Bronchial epithelial cell (primary cell): ENCODE measurements around the gene TMEM107. TPM values are rescaled to one million over a fixed set of nuclear protein-coding genes. Genes with fewer than 3 reads are reported as not detected.

Experiments
- DNase-seq: peaks from one replicate; pipeline ENCODE4 v3.0.0-alpha.2; 2010; ENCODE audit warnings: low read depth
- FAIRE-seq: peaks from 2 replicates; lab custom pipeline; 2011; peaks lifted over from hg19 to GRCh38; lab: Jason Lieb, UNC
- H3K27me3 ChIP-seq: 2 replicates; pipeline ENCODE4 v1.5.1; 2011; ENCODE audit warnings: low read length; ENCODE audit not compliant: control insufficient read depth, insufficient read depth
- H3K36me3 ChIP-seq: 2 replicates; pipeline ENCODE4 v1.5.1; 2011; ENCODE audit warnings: low read length; ENCODE audit not compliant: control insufficient read depth, insufficient read depth
- H3K4me3 ChIP-seq: 2 replicates; pipeline ENCODE4 v1.5.1; 2011; ENCODE audit warnings: mild to moderate bottlenecking, low read depth, low read length, control low read depth
- CTCF ChIP-seq: IDR thresholded peaks from 2 replicates; pipeline ENCODE4 v1.5.1; 2011; ENCODE audit warnings: mild to moderate bottlenecking, moderate library complexity, low read length, control low read depth, inconsistent platforms; ENCODE audit not compliant: insufficient read depth, severe bottlenecking
- total RNA-seq: library from RNA; depleted of rRNA; stranded (reverse); fragments of >200 nt; gene quantifications from 2 replicates; pipeline ENCODE4 v1.2.1, GENCODE V29; 2014

The TMEM107 gene
- total RNA-seq, 1 donor from 2014 or later, result 24.2 TPM

DNA sequence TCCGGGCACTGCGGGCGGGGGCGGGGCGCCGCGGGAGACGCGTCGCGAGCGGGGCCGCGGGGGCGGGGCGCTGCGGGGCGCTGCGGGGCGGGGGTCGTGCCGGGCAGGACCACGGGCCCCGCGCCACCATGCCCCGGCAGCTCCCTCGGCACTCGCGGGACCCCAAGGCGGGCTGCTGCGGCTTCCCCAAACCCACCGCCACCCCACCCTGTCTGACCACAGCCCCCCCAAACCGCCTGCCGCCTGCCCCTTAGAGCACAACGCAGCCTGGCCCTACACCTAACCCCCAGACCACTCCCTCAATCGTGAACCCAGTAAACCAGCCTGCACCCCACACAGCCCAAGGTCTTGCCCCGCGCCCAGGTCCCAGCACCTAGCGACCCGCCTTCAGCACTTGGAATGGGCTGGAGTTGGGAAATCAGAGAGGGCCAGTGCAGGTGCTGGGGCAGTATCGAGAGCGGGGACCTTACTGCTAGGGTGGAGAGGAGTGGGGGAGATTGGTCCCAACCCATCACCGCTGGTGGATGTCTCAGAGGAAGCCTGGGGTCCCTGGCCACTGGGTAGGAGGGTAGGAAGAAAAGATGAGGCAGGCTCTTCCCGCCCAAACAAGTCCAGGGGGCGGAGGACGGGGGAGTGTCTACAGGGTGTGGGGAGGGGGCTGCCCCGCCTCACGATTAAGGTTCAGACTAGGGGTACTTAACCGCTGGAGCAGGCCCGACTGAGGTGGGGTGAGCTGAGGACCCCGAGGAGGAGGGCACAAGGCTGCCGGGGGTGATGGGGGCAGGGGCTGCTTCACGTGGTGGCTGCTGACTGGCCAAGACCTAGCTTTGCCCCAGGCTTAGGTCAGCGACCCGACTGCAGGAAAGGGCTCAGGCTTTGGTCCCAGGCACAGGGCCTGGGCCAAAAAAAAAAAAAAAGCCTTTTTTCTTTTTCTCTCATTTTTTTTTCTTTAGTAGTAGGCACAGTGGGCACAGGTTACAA lies 12.9 kb downstream of the TMEM107 start:
- FAIRE-seq (no peak), DNase-seq (no peak)
- Histone ChIP-seq H3K4me3 (peak overlapping the region; percentile 63), H3K27me3 (no peaks in the 10 kb centered on the region), H3K36me3 (peaks cover 12% of the 10 kb centered on the region)
- no peak for TF ChIP-seq CTCF

GRCh38 chr17:8162233-8162996 lies 13.8 kb downstream of the TMEM107 start, which contains the start of gene VAMP2:
VAMP2 (minus strand) TSS chr17:8162948; CDS start chr17:8162879, 69 bp downstream.
- peak within 1 kb of the TSS; percentile 63 for H3K4me3 ChIP-seq
- peaks cover 12% of the 10 kb centered on the region for H3K36me3 ChIP-seq
- no peaks in the 10 kb centered on the region for H3K27me3 ChIP-seq
- no peak for TF ChIP-seq CTCF
- no peak for FAIRE-seq
- DNase-seq, result no peak

DNA sequence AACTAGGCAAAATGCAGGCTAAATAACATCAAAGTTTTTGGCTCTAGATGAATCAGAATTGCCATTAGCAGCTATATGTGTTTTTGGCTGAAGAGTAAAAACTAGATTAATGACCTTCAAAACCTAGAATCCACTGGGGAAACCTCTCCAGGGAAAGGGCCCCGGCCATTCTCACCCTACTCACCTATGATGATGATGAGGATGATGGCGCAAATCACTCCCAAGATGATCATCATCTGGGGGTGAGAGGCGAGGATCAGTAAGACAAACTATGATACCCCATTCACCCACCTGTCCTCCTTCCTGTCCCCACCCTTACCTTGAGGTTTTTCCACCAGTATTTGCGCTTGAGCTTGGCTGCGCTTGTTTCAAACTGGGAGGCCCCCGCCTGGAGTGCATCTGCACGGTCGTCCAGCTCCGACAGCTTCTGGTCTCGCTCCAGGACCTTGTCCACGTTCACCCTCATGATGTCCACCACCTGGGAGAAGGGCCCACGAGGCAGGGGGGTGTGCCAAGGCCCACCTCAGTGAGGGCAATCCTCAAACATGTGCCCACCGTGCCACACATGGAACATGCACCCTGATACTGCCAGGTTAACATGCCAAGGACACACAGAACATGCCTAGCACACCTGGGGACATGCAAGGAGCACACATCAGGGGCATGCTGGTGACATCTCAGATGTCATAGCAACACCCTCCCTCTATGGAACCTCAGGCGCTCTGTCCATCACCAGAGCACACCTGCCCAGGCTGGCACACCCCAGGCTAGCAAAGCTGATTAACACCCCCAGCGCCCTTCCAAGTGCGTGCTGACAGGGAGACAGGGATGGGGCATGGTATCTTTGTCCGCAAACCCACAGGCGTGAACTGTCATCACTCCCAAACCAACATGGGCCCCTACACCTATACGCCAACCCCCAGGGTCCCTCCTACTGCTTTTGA lies 14.6 kb downstream of the TMEM107 start:
- TF ChIP-seq CTCF, result no peak
- FAIRE-seq (no peak), DNase-seq (no peak)
- Histone ChIP-seq H3K36me3 (peaks cover 12% of the 10 kb centered on the region), H3K4me3 (peak overlapping the region; percentile 63), H3K27me3 (no peaks in the 10 kb centered on the region)

DNA sequence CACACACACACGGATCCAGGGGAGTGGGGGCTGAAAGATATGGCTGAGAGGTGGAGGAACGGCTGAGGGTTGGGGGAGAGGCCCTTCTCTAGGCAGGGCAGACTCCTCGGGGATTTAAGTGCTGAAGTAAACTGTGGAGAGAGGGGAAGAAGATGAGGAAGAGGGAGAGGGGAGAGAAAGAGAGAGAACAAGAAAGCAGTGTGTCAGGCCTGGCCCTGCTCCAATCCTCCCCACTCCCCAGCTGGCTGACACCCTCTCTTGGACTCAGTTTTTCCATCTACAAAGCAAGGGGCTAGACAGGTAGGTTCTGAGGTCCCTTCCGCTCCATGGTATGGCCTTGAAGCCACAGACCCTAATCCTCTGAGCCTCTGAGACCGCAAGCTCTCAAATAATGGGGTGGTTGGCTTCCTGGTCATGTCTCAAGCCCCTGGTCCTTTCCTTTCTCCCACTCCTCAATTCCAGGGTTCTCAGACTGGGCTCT lies 15.4 kb downstream of the TMEM107 start:
- peaks cover 12% of the 10 kb centered on the region for H3K36me3 ChIP-seq
- TF ChIP-seq CTCF, result no peak
- DNase-seq, result no peak
- FAIRE-seq, result no peak
- no peak overlapping the region for H3K4me3 ChIP-seq
- H3K27me3 ChIP-seq, result no peaks in the 10 kb centered on the region

GRCh38 chr17:8160224-8160577 lies 16.0 kb downstream of the TMEM107 start:
- DNase-seq (no peak), FAIRE-seq (no peak)
- H3K27me3 ChIP-seq, result no peaks in the 10 kb centered on the region
- no peak for TF ChIP-seq CTCF
- H3K4me3 ChIP-seq, result no peak overlapping the region
- H3K36me3 ChIP-seq, result peaks cover 12% of the 10 kb centered on the region
